Mammary epithelial cell (primary cell): ENCODE measurements around the gene PRKX.

Experiments used
- CTCF ChIP-seq, 2 donors: IDR thresholded peaks in 1 of 2; conservative IDR thresholded peaks in 1 of 2; 2 replicates each; pipeline ENCODE4 v1.5.1; 2011 to 2012; ENCODE audit warnings: inconsistent platforms in 2 of 2, low read length in 2 of 2, mild to moderate bottlenecking in 2 of 2, control low read depth in 1 of 2, low read depth in 1 of 2; ENCODE audit not compliant: insufficient read depth in 1 of 2; ENCODE audit errors: extremely low read depth in 1 of 2
- EZH2 ChIP-seq: IDR thresholded peaks from 2 replicates; pipeline ENCODE4 v1.6.1; 2012; ENCODE audit warnings: low read length, inconsistent platforms, borderline replicate concordance

GRCh38 chrX:3690140-3690539 is 23.3 kb downstream of the PRKX start:
- TF ChIP-seq CTCF (conservative IDR thresholded peaks at IDR 0.05 in 1 of 2, IDR thresholded peaks at IDR 0.05 in 1 of 2; ENCODE audit: extremely low read depth in 1 of 2, insufficient read depth in 1 of 2, low read depth in 1 of 2, low read length in 2 of 2): no peak
- TF ChIP-seq EZH2: no peak
